HG03354 (cell line): ENCODE results near the gene SRRM4.

Experiments
- ATAC-seq: cut with Tn5 transposase; IDR thresholded peaks from one replicate; pipeline ENCODE4 v1.9.1; 2021; ENCODE audit warnings: mild to moderate bottlenecking; ENCODE audit not compliant: unreplicated experiment, poor library complexity, severe bottlenecking

SRRM4 gene, protein sequence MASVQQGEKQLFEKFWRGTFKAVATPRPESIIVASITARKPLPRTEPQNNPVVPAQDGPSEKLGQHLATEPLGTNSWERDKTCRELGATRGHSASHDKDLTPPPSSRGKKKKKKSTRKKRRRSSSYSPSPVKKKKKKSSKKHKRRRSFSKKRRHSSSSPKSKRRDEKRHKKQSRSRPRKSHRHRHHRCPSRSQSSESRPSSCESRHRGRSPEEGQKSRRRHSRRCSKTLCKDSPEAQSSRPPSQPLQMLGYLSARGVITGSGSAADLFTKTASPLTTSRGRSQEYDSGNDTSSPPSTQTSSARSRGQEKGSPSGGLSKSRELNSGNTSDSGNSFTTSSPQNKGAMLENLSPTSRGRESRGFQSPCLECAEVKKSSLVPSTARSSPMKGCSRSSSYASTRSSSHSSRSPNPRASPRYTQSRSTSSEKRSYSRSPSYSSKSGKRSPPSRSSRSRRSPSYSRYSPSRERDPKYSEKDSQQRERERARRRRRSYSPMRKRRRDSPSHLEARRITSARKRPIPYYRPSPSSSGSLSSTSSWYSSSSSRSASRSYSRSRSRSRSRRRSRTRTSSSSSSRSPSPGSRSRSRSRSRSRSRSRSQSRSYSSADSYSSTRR

DNA sequence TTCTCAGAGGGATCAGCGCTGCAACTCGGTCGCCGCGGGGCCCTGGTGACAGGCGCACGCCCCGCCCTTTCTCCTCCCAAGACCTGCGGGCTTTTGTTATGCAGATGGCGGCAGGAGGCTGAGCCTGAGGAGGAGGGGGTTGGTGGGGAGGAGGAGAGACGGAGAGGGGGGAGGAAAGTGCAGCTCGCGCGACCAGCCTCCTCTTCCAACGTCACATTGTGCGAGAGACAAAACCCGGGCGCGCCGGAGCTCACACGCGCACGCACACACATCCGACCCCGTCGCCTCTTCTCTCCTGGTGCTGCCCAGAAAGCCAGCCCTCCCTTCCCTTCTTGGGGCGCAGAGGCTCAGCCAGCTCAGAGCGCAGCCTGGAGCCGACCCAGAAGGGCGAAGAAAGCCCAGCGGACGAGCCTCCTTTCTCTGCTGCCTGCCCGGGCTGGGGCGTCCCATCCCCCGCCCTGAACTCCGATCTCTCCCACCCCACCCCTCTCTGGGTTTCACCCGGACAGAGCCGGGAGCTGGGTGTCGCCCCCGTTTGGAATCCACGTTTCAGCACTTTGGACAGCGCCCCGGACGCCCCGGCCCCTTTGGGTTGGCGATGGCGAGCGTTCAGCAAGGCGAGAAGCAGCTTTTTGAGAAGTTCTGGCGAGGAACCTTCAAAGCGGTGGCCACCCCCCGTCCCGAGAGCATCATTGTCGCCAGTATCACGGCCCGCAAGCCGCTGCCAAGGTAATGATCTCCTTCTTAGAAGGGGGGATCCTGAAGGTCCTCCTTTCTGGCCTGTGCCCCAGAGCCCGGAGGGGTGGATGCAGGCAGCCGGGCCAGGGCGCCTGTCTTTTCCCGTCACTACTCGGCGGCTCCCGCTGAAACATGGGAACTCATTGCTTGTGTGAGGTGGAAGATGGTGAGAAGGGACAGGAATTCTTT is at the start of gene SRRM4:
Gene SRRM4, plus strand, starts transcription at position 257 of the 927 bp plus-strand sequence. Its CDS starts 342 bp downstream, at position 599.
- ATAC-seq = no peak

GRCh38 chr12:118946256-118946655 is 35.1 kb upstream of the SRRM4 start:
- no peak for ATAC-seq

- no peak for ATAC-seq
Measured at GRCh38 chr12:118958520-118958919, 22.8 kb upstream of the SRRM4 start.

DNA sequence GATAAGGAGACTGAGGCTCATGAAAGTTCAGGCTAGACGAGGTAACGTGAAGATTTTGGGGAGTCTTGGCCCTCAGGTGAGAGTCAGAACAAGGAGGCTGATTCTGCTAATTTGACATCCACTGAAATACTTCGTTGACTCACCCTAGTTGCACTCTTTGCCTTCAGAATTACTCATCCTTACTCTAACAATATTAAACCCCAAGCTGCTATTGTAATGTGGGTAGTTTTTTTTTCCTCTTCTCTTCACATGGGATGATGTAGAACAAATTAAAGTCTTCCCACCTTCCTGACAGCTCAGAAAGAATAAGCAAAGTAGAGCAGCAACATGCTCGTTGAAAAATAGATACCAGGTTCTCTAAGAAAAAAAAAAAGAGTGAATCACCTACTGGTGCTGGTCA is 22.0 kb upstream of the SRRM4 start:
- ATAC-seq = no peak

DNA sequence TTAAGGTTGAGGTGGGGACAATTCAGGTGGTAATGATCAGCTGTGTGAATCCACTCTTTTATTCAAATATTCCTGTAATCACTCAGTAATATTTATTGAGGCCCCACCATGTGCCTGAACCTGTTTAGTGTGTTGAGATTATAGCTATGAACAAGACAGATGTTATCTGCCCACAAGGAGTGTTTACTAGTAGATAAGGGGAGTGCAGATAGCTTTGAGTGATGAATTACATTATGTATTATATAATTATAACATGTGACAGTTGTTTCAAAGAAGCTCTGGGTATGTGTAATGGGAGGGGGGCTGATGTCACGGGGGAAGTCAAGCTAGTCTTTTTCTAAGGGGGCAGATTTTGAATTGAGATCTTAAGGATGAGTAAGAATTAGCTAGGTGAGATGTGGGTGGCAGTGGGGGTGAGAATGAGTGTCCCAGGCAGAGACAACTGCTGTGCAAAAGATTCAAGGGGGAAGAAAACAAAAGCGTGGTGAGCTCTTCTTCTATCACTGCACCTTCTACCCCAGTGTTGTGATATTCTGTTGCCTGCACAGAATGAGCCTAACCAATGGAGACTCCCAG is 21.3 kb upstream of the SRRM4 start:
- ATAC-seq = no peak

- ATAC-seq = no peak
Measured at GRCh38 chr12:118960865-118961264, 20.5 kb upstream of the SRRM4 start.

DNA sequence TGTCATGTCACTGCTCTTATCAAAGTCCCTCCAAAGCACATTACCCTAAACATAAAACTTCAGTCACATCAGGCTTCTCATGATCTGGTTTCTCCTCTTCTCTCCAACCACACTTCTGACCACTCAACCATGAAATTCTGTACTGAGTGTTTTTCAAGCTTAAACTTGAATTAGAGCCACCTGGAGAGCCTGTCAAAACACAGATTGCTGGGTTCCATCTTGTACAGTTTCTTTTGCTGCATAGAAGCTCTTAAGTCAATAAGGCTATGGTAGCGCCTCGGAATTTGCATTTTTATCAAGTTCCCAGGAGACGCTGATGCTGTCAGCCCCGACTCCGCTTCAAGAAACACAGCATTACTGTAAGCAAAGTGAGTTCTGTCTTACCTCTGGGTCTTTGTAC is 16.4 kb upstream of the SRRM4 start:
- no peak for ATAC-seq

DNA sequence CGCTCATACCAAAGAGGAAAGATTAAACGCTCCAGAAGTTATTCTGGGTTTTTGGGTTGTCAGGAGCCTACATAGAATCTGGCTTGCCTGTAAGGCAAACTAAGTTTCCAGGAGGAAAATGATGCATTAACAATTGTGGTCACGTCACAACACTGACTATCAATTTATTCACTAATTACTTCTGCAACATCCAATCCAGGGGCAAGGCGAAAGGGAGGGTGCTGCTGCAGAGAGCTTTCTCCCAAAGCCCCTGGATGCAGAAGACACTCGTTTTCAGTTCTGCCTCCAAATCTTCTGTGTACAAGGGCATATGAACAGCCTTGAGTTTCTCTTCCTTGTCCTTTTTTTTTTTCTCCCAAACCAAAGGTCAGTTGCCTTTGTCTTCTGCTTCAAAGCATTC is 10.5 kb upstream of the SRRM4 start:
- no peak for ATAC-seq

GRCh38 chr12:118972982-118973381 is 8.4 kb upstream of the SRRM4 start:
- ATAC-seq = no peak

GRCh38 chr12:118979763-118980406 is 1.5 kb upstream of the SRRM4 start:
- ATAC-seq = peak; percentile 62

DNA sequence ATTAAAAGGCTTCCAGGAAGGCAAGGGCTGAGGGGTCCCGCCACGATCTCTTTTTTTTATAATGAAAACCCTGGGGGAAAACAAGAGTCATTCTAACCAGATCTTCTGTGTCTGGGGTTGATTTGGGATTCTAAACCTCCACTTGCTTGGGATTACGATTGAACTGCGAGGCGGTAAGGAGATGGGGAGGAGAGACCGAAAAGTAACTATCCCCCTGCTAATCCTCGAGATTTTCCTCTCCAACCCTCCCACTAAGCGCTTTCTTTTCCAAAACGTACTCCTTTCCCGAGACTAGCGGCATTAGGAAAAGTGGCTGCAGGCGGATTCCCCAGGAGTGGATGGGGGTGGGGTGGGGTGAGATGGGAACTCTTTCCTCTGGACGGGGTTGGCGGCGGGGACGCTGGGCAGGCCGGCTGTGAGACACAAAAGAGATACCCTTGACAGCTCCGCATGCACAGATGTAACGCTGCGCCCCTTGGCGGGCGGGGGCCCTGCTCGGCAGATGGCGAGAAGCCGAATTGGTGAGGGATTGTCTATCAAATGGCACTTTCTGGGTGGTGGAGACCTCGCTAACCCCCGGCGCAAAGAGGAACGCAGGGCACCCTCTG is 830 bp upstream of the SRRM4 start:
- ATAC-seq = no peak

DNA sequence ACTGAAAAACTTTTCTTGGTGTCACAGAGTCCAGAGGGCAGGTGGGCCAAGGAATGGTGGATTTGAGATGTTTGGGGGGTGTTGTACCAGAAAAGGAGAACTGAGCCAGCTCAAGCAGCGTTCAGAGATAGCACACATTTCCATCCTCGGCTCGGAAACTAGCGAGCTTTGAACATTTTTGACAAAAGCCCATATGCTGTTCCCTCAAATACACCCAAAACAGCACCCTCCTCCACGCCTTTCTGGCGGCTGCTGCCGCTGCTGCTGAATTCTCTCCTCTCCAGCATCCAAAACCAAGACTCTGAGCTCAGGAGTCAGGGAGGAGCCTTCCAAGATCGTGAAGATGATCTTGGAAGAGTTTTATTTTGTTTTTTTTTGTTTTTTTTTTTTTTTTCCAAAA is 961 bp downstream of the SRRM4 start:
- no peak for ATAC-seq

DNA sequence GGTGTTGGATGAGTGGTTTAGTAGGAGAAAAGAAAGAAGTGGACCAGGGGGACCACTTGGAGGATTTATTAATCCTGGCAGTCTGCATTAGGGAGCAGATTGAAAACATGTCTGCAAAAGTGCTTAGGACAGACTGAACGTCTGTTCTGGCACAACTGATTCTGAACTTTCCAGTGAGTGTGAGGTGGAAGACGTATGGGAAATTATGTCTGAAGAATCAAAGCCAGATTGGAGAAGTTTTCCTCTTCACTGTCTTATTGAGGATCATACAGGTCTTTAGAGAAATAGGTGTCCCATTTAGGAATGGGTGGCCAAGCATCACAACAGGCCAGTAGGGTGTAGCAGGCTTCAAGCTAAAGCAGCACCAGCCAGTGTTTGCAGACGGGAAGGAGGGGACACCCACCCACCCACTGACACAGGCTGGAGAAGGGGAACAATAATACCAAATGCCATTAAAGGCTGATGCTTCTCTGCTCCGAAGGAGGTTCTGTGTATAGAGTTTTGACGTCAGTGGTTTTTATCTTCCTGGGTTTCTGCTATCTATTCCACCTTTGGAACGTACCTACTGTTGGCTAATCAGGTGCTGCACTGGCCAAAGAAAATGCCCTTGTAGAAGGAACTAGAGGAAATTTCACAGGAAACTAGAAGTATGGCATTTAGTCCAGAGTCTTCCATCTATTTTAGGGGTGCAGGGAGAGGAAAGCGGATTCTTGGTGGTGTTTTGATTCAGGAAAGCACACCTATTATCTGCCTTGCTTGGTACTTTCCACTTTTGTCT is 1.8 kb downstream of the SRRM4 start:
- ATAC-seq = no peak

DNA sequence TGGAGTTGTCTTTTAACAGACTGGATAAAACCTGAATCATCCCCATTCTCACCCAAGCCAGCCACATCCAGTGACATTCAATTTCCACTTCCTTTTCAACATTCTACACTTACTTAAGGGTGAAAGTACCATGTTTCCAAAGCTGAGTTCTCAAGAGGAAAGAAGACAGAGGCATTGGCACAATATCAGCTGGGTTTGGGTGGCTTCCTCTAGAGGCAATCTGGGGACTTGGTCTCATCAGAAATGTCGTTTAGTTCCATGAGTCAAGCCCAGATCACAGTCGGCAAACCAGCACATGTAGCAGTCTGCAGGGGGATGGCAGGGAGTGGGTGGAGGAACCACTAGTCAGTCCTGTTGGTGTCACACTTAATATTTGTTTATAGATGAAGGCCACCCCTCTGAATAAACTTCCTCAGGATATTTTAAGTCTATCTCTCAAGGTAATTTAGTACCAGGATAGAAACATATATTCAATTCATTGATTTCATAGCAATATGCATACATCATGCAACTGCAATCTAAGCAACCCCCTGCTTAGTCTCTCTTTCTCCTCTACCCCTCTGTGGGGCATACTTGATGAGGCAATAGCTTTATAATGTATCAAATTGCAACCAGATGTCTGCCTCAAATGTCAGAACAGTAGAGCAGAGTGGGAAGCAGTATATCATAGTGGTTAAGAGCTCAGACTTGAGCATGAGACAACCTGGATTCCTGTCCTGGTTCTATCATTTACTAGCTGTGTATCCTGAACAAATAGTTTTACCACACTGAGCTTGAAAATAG is 3.0 kb downstream of the SRRM4 start:
- no peak for ATAC-seq

DNA sequence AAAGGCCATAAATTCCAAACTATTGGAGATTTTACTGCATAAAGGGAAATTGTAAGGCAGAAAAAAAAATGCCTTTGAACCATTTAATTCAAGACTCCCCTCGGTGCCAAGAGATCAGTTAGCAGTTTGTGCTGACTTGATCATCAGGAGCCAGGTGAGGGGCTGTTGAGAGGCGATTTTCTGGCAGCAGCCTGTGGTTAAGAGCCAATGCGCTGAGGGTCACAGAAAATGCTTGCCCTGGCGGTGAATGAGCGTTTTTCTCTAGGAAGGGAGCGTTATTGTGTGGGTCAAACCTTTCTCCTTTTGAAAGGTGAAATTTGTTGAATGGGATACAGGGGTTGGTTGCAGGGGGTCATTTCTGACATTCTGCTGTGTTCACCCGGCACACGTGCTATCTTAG is 4.7 kb downstream of the SRRM4 start:
- ATAC-seq = no peak

- no peak for ATAC-seq
Measured at GRCh38 chr12:118999107-118999506, 17.8 kb downstream of the SRRM4 start.

DNA sequence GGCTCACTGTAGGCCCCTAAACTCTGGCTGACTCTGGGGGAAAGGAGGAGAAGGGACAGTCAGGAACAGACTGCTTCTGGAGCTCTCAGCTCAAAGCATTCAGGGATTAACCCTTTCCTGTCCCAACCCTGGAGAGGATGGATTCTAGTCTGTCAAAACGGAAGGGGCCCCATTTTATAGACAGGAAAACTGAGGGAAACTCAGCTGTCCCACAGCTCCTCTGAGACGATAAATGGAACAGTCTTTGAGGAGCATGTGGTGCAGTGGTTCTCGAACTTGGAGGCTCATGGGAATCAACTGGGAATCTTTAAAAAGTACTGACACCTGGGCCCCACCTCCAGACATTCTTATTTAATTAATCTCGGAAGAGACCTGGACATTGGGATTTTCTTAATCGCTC is 23.7 kb downstream of the SRRM4 start:
- ATAC-seq = no peak

DNA sequence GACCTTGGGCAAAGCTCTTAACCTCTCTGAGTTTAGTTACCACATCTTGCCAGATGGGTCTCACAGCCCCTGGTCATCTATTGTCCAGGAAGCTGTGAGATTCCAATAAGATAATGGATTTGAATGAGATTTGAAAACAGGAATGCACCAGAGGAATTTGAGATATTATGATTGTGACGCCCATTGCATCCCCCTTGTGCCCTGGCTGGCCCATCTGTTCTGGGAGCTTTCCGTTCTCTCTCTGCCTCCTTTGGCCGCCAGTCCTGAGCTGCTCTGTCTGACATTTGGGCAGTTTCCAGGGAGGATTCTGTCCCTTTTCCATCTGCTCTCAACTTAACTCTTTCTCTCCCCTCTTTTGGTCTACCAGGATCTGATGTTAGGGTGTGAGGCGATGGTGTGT is 24.6 kb downstream of the SRRM4 start:
- ATAC-seq = no peak
